ENCODE results near the gene ZNF219. TPM values are rescaled to one million over a fixed set of nuclear protein-coding genes. Genes with fewer than 3 reads are reported as not detected.

Gene ZNF219
- total and polyA plus RNA-seq, 2 of the 13 experiments (the other 11 are each of a cell fraction or from before 2014, with no cell fraction given): 34.5 to 36.6 TPM

GRCh38 chr14:21096978-21097635 lies 1.3 kb downstream of the ZNF219 start (continued):
- TF ChIP-seq NFAT5 (CRISPR knock-in tag; IDR thresholded peaks at IDR 0.05) (no peak), DMTF1 (CRISPR knock-in tag; IDR thresholded peaks at IDR 0.05) (no peak), ZNF619 (CRISPR knock-in tag; IDR thresholded peaks at IDR 0.05) (0 out of 2 replicates have a peak, but pooled peaks have one; percentile 22), SRSF9 (IDR thresholded peaks at IDR 0.05; ENCODE audit: borderline replicate concordance, insufficient read depth, low read depth, low read length, poor library complexity, severe bottlenecking) (no peak), ZNF780A (CRISPR knock-in tag; IDR thresholded peaks at IDR 0.05) (no peak), ZBTB14 (CRISPR knock-in tag; IDR thresholded peaks at IDR 0.05) (no peak), NFE2L1 (CRISPR knock-in tag; IDR thresholded peaks at IDR 0.05; ENCODE audit: borderline replicate concordance) (no peak), HES4 (CRISPR knock-in tag; IDR thresholded peaks at IDR 0.05; ENCODE audit: borderline replicate concordance) (peak; percentile 68; the same call in 1 of the 2 replicates)
- TF ChIP-seq, protein P1, sequence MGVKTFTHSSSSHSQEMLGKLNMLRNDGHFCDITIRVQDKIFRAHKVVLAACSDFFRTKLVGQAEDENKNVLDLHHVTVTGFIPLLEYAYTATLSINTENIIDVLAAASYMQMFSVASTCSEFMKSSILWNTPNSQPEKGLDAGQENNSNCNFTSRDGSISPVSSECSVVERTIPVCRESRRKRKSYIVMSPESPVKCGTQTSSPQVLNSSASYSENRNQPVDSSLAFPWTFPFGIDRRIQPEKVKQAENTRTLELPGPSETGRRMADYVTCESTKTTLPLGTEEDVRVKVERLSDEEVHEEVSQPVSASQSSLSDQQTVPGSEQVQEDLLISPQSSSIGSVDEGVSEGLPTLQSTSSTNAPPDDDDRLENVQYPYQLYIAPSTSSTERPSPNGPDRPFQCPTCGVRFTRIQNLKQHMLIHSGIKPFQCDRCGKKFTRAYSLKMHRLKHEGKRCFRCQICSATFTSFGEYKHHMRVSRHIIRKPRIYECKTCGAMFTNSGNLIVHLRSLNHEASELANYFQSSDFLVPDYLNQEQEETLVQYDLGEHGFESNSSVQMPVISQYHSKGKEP (CRISPR knock-in tag; IDR thresholded peaks at IDR 0.05): no peak
- TF ChIP-seq, protein P2, sequence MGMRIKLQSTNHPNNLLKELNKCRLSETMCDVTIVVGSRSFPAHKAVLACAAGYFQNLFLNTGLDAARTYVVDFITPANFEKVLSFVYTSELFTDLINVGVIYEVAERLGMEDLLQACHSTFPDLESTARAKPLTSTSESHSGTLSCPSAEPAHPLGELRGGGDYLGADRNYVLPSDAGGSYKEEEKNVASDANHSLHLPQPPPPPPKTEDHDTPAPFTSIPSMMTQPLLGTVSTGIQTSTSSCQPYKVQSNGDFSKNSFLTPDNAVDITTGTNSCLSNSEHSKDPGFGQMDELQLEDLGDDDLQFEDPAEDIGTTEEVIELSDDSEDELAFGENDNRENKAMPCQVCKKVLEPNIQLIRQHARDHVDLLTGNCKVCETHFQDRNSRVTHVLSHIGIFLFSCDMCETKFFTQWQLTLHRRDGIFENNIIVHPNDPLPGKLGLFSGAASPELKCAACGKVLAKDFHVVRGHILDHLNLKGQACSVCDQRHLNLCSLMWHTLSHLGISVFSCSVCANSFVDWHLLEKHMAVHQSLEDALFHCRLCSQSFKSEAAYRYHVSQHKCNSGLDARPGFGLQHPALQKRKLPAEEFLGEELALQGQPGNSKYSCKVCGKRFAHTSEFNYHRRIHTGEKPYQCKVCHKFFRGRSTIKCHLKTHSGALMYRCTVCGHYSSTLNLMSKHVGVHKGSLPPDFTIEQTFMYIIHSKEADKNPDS (CRISPR knock-in tag; IDR thresholded peaks at IDR 0.05): no peak
- TF ChIP-seq, protein P3, sequence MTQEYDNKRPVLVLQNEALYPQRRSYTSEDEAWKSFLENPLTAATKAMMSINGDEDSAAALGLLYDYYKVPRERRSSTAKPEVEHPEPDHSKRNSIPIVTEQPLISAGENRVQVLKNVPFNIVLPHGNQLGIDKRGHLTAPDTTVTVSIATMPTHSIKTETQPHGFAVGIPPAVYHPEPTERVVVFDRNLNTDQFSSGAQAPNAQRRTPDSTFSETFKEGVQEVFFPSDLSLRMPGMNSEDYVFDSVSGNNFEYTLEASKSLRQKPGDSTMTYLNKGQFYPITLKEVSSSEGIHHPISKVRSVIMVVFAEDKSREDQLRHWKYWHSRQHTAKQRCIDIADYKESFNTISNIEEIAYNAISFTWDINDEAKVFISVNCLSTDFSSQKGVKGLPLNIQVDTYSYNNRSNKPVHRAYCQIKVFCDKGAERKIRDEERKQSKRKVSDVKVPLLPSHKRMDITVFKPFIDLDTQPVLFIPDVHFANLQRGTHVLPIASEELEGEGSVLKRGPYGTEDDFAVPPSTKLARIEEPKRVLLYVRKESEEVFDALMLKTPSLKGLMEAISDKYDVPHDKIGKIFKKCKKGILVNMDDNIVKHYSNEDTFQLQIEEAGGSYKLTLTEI (CRISPR knock-in tag; conservative IDR thresholded peaks at IDR 0.05): no peak
- TF ChIP-seq, protein P4, sequence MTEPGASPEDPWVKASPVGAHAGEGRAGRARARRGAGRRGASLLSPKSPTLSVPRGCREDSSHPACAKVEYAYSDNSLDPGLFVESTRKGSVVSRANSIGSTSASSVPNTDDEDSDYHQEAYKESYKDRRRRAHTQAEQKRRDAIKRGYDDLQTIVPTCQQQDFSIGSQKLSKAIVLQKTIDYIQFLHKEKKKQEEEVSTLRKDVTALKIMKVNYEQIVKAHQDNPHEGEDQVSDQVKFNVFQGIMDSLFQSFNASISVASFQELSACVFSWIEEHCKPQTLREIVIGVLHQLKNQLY (CRISPR knock-in tag; IDR thresholded peaks at IDR 0.05): no peak

All from HepG2 (cell line).